ENCODE measurements around the gene INTS1. TPM values are rescaled to one million over a fixed set of nuclear protein-coding genes. Genes with fewer than 3 reads are reported as not detected.

Gene INTS1
- polyA plus RNA-seq, 2 of the 4 experiments (the other 2 are of a cell fraction): 14.6 to 48.1 TPM

DNA sequence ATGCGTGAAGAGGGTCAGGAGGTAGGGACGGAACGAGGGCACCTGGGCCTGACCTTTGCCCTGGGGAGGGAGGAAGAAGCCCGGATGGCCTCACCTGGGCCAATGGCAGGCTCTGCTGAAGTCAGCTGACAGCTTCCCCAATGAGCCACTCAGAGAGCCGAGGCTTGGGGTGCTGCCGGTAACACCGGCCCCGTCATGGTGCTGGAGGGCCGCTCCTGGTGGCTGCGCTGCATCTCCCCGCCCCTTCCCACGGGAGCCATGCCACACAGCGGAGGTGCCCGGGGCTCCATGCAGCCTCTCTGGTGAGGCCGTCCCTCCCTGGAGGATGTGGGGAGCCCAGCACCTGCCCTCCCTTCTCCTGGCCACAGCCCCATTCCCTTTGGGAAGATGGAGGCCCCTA lies 27.3 kb downstream of the INTS1 start:
- Histone ChIP-seq H3K4me2 (no peak overlapping the region), H3K4me3 (no peak overlapping the region), H3K27ac (no peak overlapping the region), H3K9me3 (no peaks in the 10 kb centered on the region), H3K4me1 (peaks cover 3% of the 10 kb centered on the region; the same call in 1 of the 3 replicates)
- DNase-seq (ENCODE audit: low read depth in 1 of 2, low spot score in 1 of 2): no peak
- no peak for FAIRE-seq
- no peak for ATAC-seq
- ChIA-PET CTCF (interaction anchor here (1.4 to 7.8 kb wide), 2 partner anchors 12 to 20 kb away, joined by 5 to 209 read pairs; partner anchors contain the start of gene MICALL2), POLR2A (no interaction called here)
- WGBS (ENCODE audit: missing lambda C conversion rate): 93% methylated on average over 14 of the region's 15 CpGs
- TF ChIP-seq ZC3H11A (IDR thresholded peaks at IDR 0.05): no peak
- TF ChIP-seq E2F6 (IDR thresholded peaks at IDR 0.05; ENCODE audit: borderline replicate concordance, low read depth): no peak
- no peak for TF ChIP-seq CBX2 (IDR thresholded peaks at IDR 0.05; ENCODE audit: borderline replicate concordance, low read depth)
- TF ChIP-seq EP300 (IDR thresholded peaks at IDR 0.05): no peak
- TF ChIP-seq NPAS2 (CRISPR knock-in tag; IDR thresholded peaks at IDR 0.05; ENCODE audit: borderline replicate concordance): no peak
- no peak for TF ChIP-seq ESRRA (IDR thresholded peaks at IDR 0.05; ENCODE audit: borderline replicate concordance, low read length)
- no peak for TF ChIP-seq ZSCAN20 (CRISPR knock-in tag; IDR thresholded peaks at IDR 0.05)
- TF ChIP-seq ATOH8 (CRISPR knock-in tag; IDR thresholded peaks at IDR 0.05; ENCODE audit: low read depth): no peak
- TF ChIP-seq RAD21 (conservative IDR thresholded peaks at IDR 0.05 in 1 of 2, IDR thresholded peaks at IDR 0.05 in 1 of 2): no peak
- no peak for TF ChIP-seq HOXA7 (CRISPR knock-in tag; IDR thresholded peaks at IDR 0.05)

DNA sequence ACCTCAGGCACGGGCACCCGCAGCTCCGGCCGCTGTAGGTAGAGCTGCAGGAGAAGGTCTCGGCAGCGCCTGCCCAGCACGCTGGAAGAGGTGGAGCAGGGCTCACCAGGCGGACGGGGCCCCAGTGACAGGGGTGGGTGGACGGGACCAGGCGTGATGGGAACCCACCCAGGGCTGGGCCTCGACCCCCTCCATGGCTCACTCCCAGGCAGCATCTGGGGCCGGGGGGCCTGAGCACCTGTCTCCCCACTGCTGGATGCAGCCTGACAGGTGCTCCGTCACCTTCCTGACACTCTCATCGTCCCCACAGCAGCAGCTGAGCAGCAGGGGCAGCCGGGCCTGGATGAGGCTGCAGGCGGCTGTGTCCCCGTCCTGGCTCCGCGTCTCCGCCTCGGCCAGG lies 28.2 kb downstream of the INTS1 start:
- Histone ChIP-seq H3K4me1 (peaks cover 3% of the 10 kb centered on the region; the same call in 1 of the 3 replicates), H3K4me2 (no peak overlapping the region), H3K9me3 (no peaks in the 10 kb centered on the region), H3K27ac (no peak overlapping the region), H3K4me3 (no peak overlapping the region)
- TF ChIP-seq GATA3 (IDR thresholded peaks at IDR 0.05; ENCODE audit: borderline replicate concordance) (no peak), ELK1 (IDR thresholded peaks at IDR 0.05; ENCODE audit: low read depth, low read length) (no peak), SREBF2 (IDR thresholded peaks at IDR 0.05) (no peak), CBX8 (IDR thresholded peaks at IDR 0.05) (no peak)
- FAIRE-seq (no peak), ATAC-seq (no peak), DNase-seq (ENCODE audit: low read depth in 1 of 2, low spot score in 1 of 2) (no peak)
- ChIA-PET POLR2A (no interaction called here), CTCF (interaction anchor here (1.0 to 7.8 kb wide), 7 partner anchors 11 to 283 kb away, joined by 3 to 209 read pairs (median 27); partner anchors contain the start of gene MICALL2)
- 95% methylated on average over 22 of the region's 22 CpGs for WGBS (ENCODE audit: missing lambda C conversion rate)

DNA sequence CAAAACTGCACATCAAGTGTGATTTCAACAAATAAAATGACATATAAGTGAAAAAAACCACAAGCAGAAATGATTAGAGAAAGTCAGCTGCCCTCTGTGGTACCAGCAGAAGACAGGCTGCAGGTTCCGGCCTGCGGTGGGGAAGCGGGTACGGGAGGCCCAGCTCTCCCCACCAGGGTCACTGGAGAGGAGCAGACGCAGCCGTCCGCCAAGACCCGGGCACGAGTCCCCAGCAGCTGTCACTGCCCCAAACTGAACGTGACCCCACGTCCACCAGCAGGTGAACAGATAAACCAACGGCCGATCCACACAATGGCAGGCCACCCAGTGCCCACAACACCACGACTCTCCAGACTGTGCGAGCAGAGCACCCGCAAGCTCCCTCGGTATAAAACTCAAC lies 28.8 kb downstream of the INTS1 start:
- POLR2A ChIA-PET: no interaction called here
- Histone ChIP-seq H3K4me3 (no peak overlapping the region), H3K27ac (no peak overlapping the region), H3K9me3 (no peaks in the 10 kb centered on the region), H3K4me1 (peaks cover 3% of the 10 kb centered on the region; the same call in 1 of the 3 replicates), H3K4me2 (no peak overlapping the region)
- 97% methylated on average over 17 of the region's 17 CpGs for WGBS (ENCODE audit: missing lambda C conversion rate)
- ATAC-seq (no peak), FAIRE-seq (no peak), DNase-seq (ENCODE audit: low read depth in 1 of 2, low spot score in 1 of 2) (no peak)
- TF ChIP-seq NFE2L2 (conservative IDR thresholded peaks at IDR 0.05; ENCODE audit: low read length) (no peak), CHD2 (IDR thresholded peaks at IDR 0.05; ENCODE audit: low read length, partially characterized antibody) (no peak), NPAS2 (CRISPR knock-in tag; IDR thresholded peaks at IDR 0.05; ENCODE audit: borderline replicate concordance) (no peak), RCOR1 (IDR thresholded peaks at IDR 0.05; ENCODE audit: low read depth, low read length) (no peak), BHLHE40 (IDR thresholded peaks at IDR 0.05; ENCODE audit: low read depth, low read length) (no peak), NR3C1 (IDR thresholded peaks at IDR 0.05) (no peak), ZFP36 (IDR thresholded peaks at IDR 0.05; ENCODE audit: borderline replicate concordance, partially characterized antibody) (no peak), ATOH8 (CRISPR knock-in tag; IDR thresholded peaks at IDR 0.05; ENCODE audit: low read depth) (no peak), FOXS1 (CRISPR knock-in tag; IDR thresholded peaks at IDR 0.05) (no peak), HDAC2 (IDR thresholded peaks at IDR 0.05) (no peak)
- TF ChIP-seq, protein P1, sequence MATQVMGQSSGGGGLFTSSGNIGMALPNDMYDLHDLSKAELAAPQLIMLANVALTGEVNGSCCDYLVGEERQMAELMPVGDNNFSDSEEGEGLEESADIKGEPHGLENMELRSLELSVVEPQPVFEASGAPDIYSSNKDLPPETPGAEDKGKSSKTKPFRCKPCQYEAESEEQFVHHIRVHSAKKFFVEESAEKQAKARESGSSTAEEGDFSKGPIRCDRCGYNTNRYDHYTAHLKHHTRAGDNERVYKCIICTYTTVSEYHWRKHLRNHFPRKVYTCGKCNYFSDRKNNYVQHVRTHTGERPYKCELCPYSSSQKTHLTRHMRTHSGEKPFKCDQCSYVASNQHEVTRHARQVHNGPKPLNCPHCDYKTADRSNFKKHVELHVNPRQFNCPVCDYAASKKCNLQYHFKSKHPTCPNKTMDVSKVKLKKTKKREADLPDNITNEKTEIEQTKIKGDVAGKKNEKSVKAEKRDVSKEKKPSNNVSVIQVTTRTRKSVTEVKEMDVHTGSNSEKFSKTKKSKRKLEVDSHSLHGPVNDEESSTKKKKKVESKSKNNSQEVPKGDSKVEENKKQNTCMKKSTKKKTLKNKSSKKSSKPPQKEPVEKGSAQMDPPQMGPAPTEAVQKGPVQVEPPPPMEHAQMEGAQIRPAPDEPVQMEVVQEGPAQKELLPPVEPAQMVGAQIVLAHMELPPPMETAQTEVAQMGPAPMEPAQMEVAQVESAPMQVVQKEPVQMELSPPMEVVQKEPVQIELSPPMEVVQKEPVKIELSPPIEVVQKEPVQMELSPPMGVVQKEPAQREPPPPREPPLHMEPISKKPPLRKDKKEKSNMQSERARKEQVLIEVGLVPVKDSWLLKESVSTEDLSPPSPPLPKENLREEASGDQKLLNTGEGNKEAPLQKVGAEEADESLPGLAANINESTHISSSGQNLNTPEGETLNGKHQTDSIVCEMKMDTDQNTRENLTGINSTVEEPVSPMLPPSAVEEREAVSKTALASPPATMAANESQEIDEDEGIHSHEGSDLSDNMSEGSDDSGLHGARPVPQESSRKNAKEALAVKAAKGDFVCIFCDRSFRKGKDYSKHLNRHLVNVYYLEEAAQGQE (IDR thresholded peaks at IDR 0.05): no peak
- CTCF ChIA-PET: interaction anchor here (1.0 to 7.8 kb wide), 10 partner anchors 11 to 282 kb away, joined by 3 to 209 read pairs (median 23); partner anchors contain the start of gene MICALL2

All from A549 (cell line).